KMS-11 (cell line): ENCODE data around the gene SLC22A14.

Source experiments
- H2AFZ ChIP-seq: fragments of 200-600 bp; sonication (generic); 2 replicates; pipeline ENCODE4 v1.6.1; 2016; ENCODE audit warnings: antibody characterized with exemption, mixed run types, low read depth
- H3K27ac ChIP-seq: fragments of 200-600 bp; sonication (generic); 2 replicates; pipeline ENCODE4 v1.6.1; 2016; ENCODE audit warnings: mild to moderate bottlenecking, mixed run types
- H3K27me3 ChIP-seq: fragments of 200-600 bp; sonication (generic); 2 replicates; pipeline ENCODE4 v1.6.1; 2017; ENCODE audit warnings: mild to moderate bottlenecking, low read depth, mixed run types, moderate library complexity; ENCODE audit not compliant: insufficient read depth
- H3K36me3 ChIP-seq: fragments of 200-600 bp; sonication (generic); 2 replicates; pipeline ENCODE4 v1.6.1; 2017; ENCODE audit warnings: mild to moderate bottlenecking, mixed run types; ENCODE audit not compliant: insufficient read depth
- H3K4me1 ChIP-seq: fragments of 200-600 bp; sonication (generic); 2 replicates; pipeline ENCODE4 v1.6.1; 2016; ENCODE audit warnings: mild to moderate bottlenecking, low read depth, mixed run types; ENCODE audit not compliant: poor library complexity, severe bottlenecking
- H3K4me2 ChIP-seq: fragments of 200-600 bp; sonication (generic); 2 replicates; pipeline ENCODE4 v1.7.0; 2016; ENCODE audit warnings: mild to moderate bottlenecking, mixed run types
- H3K4me3 ChIP-seq: fragments of 200-600 bp; sonication (generic); IDR thresholded peaks from 2 replicates; pipeline ENCODE4 v1.6.1; 2017; ENCODE audit warnings: low read depth, low read length, mixed read lengths; ENCODE audit not compliant: insufficient read depth
- H3K79me2 ChIP-seq: fragments of 200-600 bp; sonication (generic); 2 replicates; pipeline ENCODE4 v1.6.1; 2016; ENCODE audit warnings: low read depth, mixed run types; ENCODE audit not compliant: insufficient read depth
- H3K9ac ChIP-seq: fragments of 200-600 bp; sonication (generic); 2 replicates; pipeline ENCODE4 v1.6.1; 2016; ENCODE audit warnings: mild to moderate bottlenecking, mixed run types
- H4K20me1 ChIP-seq: fragments of 200-600 bp; sonication (generic); 2 replicates; pipeline ENCODE4 v1.6.1; 2016; ENCODE audit warnings: mild to moderate bottlenecking, mixed run types; ENCODE audit not compliant: insufficient read depth
- TF ChIP-seq, protein P1 (sequence below): fragments of 200-600 bp; sonication (generic); conservative IDR thresholded peaks from 2 replicates; pipeline ENCODE4 v1.6.1; 2017; ENCODE audit warnings: low read depth, mild to moderate bottlenecking, antibody characterized with exemption, low read length, moderate library complexity, mixed read lengths

The SLC22A14 gene

GRCh38 chr3:38271553-38271952 lies 10.5 kb upstream of the SLC22A14 start:
- Histone ChIP-seq H3K4me1 (no peaks in the 10 kb centered on the region), H4K20me1 (no peaks in the 10 kb centered on the region)

GRCh38 chr3:38274864-38275649 lies 7.0 kb upstream of the SLC22A14 start:
- H3K4me3 ChIP-seq: no peak overlapping the region
- TF ChIP-seq, protein P1, sequence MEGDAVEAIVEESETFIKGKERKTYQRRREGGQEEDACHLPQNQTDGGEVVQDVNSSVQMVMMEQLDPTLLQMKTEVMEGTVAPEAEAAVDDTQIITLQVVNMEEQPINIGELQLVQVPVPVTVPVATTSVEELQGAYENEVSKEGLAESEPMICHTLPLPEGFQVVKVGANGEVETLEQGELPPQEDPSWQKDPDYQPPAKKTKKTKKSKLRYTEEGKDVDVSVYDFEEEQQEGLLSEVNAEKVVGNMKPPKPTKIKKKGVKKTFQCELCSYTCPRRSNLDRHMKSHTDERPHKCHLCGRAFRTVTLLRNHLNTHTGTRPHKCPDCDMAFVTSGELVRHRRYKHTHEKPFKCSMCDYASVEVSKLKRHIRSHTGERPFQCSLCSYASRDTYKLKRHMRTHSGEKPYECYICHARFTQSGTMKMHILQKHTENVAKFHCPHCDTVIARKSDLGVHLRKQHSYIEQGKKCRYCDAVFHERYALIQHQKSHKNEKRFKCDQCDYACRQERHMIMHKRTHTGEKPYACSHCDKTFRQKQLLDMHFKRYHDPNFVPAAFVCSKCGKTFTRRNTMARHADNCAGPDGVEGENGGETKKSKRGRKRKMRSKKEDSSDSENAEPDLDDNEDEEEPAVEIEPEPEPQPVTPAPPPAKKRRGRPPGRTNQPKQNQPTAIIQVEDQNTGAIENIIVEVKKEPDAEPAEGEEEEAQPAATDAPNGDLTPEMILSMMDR: no peak
- H3K79me2 ChIP-seq: no peaks in the 10 kb centered on the region
- H3K27me3 ChIP-seq: no peaks in the 10 kb centered on the region
- H3K4me1 ChIP-seq: no peaks in the 10 kb centered on the region
- no peaks in the 10 kb centered on the region for H3K36me3 ChIP-seq
- no peak overlapping the region for H3K27ac ChIP-seq
- no peaks in the 10 kb centered on the region for H4K20me1 ChIP-seq
- H2AFZ ChIP-seq: no peak overlapping the region
- no peak overlapping the region for H3K9ac ChIP-seq
- H3K4me2 ChIP-seq: no peak overlapping the region

More at GRCh38 chr3:38271553-38271952, 10.5 kb upstream of the SLC22A14 start:
- Histone ChIP-seq H3K4me2 (no peak overlapping the region), H3K27me3 (no peaks in the 10 kb centered on the region), H2AFZ (no peak overlapping the region), H3K27ac (no peak overlapping the region), H3K36me3 (no peaks in the 10 kb centered on the region), H3K79me2 (no peaks in the 10 kb centered on the region), H3K9ac (no peak overlapping the region), H3K4me3 (no peak overlapping the region)
- TF ChIP-seq, protein P1: no peak

- Histone ChIP-seq H3K27ac (no peak overlapping the region), H2AFZ (no peak overlapping the region), H3K4me2 (no peak overlapping the region), H3K79me2 (no peaks in the 10 kb centered on the region), H3K9ac (no peak overlapping the region), H3K4me1 (no peaks in the 10 kb centered on the region), H4K20me1 (no peaks in the 10 kb centered on the region), H3K36me3 (no peaks in the 10 kb centered on the region), H3K27me3 (no peaks in the 10 kb centered on the region), H3K4me3 (no peak overlapping the region)
- TF ChIP-seq, protein P1: no peak
Observed at GRCh38 chr3:38275658-38276057, 6.4 kb upstream of the SLC22A14 start.

GRCh38 chr3:38276081-38276916 lies 5.8 kb upstream of the SLC22A14 start:
- H3K36me3 ChIP-seq: no peaks in the 10 kb centered on the region
- H4K20me1 ChIP-seq: no peaks in the 10 kb centered on the region
- H2AFZ ChIP-seq: no peak overlapping the region
- TF ChIP-seq, protein P1: no peak
- H3K9ac ChIP-seq: no peak overlapping the region
- H3K4me1 ChIP-seq: no peaks in the 10 kb centered on the region
- no peak overlapping the region for H3K27ac ChIP-seq
- H3K79me2 ChIP-seq: no peaks in the 10 kb centered on the region
- no peak overlapping the region for H3K4me2 ChIP-seq
- H3K4me3 ChIP-seq: no peak overlapping the region
- no peaks in the 10 kb centered on the region for H3K27me3 ChIP-seq
